DMS79 (cell line): ENCODE data around the gene RELT.

Experiments used
- DNase-seq: peaks from one replicate; lab custom pipeline; 2025; lab: John Stamatoyannopoulos, UW

The RELT gene, protein sequence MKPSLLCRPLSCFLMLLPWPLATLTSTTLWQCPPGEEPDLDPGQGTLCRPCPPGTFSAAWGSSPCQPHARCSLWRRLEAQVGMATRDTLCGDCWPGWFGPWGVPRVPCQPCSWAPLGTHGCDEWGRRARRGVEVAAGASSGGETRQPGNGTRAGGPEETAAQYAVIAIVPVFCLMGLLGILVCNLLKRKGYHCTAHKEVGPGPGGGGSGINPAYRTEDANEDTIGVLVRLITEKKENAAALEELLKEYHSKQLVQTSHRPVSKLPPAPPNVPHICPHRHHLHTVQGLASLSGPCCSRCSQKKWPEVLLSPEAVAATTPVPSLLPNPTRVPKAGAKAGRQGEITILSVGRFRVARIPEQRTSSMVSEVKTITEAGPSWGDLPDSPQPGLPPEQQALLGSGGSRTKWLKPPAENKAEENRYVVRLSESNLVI

DNA sequence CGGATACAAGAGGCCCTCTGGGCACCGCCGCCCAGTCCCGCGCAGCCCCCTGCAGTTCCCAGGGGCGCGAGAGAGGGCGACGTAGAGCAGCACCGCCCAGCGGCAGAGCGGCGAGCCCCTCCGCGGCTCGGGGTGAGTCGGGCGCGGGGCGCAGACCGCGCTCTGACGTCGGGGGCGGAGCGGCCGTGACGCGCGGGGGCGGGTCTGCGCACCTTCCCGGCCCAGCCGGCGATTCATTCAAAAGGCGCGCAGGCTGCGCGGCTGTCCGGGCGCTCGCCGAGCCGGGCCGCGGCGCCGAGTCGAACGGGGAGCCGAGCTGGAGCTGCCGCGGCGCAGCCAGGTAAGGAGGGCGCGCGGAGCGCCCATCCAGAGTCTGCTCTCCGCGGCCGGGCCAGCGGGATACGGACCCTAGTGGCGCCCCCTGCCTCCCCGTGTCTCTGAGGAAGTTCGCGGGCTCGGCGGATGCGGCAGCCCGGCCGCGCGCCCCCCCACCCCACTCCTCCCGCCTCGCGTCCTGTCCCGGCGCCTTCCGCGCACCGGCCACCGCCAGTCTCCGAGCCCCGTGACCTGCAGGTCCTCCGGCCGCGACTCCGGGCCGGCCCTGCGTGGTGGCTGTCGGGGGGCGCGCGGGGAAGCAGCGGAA, at the start of gene RELT:
Gene RELT (plus strand): TSS at position 240 of the 643 bp plus-strand sequence. CDS start 12,738 bp downstream, outside the sequence.
- peak; percentile 69 for DNase-seq

DNA sequence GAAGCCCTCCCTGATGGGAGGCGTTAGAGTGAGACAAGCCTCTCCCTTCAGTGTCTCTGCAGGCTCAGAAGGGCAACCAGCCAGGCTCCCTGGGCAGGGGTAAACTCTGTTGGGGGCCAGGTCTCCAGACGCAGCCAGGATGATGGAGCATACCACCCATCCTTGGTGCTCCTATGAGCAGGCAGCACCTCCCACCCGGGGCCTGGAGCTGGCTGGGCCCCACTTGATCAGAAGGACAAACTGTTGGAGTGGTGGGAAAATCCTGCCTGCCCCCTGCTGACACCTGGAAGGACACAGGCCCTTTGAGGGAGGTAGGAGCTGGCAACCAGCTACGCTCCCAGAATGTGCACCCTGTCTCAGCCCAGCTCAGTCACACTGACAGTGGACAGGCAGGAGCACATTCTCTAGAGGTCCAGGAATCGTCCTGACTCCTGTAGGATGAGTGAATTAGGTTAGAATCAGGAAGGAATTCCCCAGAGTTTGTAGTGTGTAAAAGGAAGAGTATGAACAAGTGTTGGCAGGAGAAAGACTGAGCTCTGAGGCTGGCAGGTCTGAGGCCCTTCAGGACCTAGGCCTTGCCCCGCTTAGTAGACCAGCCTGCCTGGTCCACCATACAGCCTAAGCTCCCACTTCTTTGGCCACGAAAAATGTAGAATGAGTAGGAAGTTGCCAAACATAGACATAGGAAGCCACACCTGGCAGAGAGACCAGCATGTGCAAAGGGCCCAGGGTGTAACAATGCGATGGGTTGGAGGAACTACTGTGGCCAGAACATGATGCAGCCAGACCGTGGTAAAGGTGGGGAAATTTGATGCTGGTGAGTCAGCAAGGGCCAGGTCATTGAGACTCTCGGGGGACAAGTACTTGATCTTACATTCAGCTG, 49.0 kb upstream of the RELT start:
- DNase-seq = no peak

DNA sequence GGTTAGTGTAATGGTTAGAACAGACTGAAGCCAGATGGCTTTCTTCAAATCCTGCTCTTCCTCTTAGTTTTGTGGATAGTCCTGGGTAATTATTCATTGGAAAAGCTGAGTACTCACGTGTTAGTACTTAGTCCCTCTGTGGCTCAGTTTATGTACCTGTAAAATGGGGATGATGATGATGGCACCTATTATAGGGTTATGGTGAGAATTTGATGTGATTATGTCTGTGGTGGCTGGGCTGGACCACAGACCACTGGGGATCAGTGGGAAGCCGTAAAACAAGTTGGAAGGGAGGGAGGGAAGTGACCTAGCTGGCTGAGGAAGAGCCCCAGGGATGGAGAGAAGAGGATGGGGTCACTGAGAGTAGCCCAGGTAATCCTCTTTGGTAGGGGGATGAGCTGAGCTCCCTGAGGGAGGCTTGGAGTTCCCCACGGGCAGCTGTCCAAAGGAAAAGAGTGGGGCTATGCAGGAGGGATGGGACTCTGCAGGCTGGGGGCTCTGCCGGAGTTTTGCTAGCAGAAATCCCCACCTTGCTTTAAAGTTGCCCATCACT, 48.3 kb upstream of the RELT start:
- no peak for DNase-seq

DNA sequence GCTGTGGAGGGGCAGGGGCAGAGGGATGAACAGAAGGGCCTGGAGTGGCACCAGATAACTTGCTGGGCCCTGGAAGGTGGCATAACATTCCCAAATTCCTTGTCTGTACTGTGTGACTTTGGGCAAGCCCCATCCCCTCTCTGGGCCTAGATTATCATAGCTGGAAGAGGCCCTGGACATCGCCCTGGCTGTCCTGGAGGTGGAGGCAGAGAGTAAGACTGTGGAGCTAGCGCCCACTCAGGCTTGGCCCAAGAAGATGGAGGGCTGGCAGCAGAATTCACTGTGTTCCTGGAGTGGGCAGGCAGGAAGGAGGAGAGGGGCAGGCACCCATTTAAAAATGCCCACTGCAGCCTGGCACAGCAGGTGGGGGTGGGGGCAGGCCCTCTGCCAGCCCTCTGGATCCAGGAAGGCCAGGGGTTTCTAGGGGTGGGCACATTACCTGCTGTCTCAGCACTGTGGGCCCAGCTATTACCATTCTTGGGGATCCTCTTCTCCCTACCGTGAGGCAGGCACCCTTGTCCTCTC, 45.6 kb upstream of the RELT start:
- no peak for DNase-seq

DNA sequence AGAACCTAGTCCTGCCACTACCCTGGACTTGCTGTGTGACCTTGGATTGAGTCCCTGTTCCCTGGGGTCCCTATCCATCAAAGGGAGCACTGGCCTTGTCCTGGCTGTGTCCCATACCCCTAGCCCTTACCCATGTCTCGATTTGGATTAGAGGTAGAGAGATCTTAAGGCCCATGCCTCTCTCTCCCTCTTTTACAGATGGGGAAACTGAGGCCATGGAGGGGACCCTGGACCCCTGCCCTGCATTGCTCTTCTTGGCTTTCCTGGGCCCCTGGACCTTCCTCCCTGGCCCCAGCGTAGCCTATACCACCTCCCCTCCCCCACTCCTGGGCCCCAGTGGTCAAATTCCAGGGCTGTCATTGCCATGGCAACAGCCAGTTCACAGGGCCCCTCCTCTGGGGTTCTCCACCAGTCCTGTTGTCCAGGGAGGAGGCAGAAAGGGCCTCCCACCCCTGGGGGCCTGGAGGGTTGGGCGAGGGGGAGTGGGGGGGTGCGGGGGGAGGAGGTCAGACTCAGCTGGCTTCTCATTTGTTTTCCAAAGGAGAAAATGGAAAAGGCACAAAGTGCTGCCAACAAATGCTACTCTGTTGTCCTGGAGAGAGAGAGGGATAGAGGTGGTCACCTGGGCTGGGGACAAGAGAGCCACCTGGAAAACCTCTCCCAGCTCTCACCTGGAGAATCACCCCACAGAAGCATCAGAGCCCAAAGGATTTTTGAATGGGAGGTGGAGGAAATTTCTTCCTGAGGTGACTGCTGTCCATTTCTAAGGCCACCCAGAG, 44.9 kb upstream of the RELT start:
- DNase-seq = no peak

DNA sequence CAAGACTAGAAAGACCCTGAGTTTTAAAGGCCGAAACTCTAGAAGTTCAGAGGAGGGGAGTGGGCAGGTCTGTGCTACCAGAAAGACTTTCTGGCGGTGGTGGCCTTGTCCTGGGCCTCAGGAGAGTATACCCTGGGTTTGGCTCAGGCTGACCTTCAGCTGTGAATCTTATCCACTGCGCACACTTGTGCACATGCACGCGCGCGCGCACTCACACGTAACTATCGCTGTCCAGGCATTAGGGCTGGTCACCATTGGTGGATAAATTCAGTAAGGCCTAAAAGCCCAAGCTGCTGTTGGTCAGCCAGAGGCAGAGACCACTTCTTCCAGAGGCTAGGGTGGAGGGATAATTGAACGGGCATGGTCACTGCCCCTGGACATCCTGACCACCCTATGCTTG, 43.0 kb upstream of the RELT start:
- DNase-seq = no peak

DNA sequence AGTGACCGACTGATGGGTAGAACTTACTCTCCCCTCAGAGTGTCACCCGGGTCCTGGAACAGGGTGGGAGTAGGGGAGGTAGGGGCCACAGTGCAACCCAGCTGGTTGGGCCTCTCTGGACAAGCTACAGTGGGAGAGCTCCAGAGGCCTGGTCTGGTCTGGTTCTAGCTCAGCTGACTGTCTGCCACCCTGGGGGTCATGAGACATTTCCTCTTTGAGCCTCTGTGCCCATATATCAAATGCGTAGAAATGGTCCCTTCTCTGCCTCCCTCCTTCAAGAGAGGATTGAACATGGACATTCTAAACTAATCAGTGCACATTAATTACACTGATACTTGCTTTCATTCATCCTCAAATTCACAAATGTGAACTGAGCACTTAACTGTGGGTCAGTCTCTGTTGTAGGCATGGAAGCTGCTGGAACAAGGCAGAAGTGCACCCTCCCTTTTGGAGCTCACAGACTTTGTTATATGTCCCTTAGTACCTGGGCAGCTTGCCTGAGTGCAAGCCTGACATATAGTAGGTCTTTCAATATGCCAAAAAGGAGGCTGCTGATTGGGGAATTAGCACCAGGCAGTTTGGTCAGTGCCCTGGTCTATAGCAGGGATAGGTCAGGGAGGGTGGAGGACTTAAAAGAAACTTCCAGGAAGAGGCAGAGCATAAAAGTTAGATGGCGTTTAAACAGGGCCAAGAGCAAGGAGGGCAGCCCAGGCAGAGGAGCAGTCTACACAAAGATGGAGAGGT, 42.4 kb upstream of the RELT start:
- DNase-seq = no peak

DNA sequence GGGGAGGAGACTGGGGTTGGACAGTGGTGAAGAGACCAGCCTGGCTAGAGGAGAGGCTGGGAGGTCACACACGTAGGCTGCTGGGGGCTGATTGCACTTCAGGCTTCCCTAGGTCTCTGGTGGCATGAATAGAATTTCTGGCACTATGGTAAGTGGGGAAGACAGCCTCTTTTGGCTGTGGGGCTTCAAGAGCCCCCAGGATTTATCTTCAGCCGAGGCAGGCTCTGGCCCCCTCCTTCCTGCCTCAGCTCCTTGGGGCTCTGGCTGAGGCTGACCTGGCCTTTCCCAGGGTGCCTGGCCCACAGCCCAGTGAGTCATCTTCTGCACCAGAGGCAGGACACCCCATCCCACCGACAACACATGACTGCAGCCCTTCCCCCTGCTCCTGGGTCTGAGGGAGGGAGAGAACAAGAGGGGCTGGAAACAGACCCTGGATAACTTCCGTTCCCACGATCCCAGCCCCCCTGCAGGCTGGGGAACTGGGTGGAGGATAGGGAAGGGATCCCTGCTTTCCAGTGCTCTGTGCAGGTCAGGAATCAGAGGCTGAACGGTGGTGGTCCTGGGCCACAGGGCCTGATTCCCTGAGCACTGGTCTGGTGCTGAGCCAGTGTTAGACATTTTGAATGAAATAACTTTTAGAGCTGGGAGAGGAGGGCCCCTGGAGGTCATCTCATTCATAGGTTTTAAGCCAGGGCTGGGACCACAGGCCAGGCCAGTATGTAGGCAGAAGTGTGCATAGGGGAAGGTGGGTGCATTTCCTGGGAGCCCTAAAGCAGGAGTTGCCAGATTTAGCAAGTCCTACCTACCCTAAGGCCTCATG, 41.6 kb upstream of the RELT start:
- DNase-seq = no peak

DNA sequence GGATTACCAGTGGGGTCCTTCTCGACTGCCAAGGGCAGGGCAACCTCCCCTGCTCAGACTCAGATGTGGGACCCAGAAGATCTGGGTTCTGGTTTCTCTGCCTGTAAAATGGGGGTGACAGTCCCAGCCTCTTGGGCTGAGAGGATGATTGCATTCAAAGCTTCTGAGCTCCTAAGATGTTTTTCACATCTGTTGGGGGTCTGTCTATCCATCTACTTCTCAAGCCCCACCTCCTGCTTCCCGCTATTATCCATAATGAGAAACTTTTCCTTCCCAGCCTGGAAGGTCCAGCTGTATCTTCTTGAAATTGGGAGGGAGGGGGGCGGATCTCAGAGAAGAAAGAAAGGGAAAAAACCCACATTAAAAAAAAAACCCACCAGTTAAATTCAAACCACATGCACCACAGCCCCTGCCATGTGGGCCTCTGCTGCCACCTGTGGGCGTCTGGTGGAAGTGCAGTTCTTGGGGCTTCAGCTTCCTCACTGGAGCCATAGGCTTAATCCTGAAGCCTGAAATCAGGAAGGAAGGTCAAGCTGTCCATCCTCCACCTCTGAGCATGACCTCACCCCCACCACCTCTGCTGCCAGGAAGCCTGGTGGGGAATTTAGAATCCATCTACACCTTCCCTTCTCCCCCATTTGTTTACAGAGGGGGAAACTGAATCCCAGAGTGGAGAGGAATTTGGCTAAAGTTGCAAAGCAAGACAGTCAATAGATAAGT, 40.8 kb upstream of the RELT start:
- peak; percentile 62 for DNase-seq

DNA sequence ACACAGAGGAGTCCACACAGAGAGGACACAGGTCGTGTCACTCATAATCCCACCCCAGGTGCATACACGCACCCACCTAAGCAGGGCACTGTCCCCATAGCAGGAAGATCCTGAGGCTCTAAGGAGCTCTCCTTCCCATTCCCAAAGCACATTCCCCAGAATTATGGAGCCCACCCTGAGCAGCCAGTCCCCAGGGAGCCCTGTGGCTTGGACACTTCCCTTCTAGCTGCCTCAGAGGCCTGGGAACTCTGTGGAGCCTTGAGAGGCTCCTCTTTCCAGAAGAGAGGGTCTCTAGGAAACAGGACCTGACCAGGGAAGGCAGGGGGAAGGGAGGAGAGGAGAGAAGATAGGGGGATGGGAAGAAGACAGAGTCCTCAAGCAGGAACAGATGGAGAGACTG, 38.4 kb upstream of the RELT start:
- DNase-seq = no peak

DNA sequence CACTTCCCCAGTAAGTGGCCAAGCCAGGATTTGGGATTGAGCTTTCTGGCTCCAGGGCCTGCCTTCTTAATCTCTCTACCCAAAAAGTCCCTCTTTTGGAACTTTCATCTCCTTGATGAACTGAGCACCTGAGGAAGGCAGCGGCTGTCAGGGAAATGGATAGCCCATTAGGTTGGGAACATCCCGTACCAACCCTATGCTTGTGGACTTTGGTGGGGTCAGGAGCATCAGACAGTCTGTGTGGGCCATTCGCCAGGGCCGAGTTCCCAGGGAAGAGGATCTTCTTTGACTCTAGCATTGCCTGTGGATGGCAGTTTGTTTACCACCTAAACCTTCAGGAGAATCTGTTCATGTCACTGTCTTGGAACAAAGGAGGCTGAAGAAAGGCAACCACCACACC, 37.9 kb upstream of the RELT start:
- no peak for DNase-seq

DNA sequence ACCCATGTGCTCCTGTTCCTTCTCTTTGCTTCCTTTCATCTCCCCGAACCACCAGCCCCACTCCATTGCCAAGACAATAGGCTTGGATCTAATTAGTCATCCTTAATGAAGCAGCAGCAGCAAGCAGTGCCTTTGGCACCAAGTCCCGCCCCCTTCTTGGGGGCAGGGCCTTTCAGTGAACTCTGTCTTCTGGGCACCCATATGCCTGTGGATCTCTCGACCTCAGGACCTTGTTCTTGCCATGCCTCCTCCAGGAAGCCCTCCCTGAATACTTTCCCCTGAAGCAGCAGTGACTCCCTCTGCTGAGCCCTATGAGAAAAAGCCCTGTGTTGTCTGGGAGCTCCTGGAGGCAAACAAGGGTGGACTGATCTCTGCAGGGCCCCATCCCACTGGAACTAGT, 36.0 kb upstream of the RELT start:
- DNase-seq = no peak

DNA sequence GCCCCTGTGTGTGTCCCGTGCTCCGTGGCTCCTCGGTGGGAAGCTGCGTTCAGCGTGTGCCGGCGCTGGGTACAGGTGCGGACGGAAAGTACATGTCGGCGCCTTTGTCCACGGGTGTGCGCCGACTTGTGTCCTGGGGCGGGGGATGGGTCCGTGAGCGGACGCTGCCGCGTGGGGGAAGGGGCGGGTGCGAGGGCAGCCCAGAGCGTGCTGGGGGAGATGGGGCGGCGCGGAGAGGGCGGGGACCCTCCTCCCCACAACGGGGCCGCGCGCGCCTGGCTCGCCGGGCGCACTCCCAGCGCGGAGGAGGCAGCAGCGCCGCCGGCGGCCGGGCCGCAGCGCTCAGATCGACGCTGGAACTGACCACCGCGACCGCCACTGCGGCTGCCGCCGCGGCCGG, 33.6 kb upstream of the RELT start:
- DNase-seq = no peak

DNA sequence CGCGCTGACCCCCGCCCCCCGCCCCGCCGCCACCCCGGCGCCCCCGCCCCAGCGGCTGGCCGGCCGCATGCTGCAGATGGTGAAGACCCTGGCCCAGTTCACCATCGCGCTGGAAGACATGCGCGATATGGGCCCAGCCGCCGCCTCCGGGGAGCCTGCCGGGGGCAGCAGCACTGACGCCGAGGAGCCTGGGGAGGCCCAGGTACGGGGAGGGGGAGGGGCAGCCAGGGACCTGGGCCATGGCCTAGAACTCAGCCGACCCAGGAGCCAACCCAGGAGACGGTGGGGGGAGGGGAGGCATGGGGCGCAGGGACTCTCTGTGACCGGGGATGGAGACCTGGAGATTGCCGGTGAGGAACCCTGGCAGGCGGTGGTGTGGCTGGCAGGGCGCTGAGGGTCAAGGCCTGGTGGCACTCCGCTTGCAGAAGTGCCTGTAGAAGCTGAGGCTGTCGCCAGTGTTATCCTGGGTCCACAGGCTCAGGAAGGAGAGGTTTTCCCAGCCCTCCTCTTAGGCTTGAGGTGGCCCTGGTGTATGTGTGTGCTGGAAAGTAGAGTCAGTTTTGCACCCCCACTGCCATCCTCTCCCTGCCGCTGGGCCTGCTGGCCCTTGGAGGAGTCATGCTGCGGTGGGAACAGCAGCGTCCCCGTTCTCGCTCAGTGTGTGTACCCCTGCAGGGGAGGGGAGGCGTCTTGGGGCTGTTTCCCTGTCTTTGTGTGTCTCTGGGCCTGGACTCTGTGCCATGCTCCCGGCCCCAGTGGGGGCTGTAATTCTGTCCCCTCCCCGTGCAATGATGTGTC, 32.9 kb upstream of the RELT start:
- no peak for DNase-seq

DNA sequence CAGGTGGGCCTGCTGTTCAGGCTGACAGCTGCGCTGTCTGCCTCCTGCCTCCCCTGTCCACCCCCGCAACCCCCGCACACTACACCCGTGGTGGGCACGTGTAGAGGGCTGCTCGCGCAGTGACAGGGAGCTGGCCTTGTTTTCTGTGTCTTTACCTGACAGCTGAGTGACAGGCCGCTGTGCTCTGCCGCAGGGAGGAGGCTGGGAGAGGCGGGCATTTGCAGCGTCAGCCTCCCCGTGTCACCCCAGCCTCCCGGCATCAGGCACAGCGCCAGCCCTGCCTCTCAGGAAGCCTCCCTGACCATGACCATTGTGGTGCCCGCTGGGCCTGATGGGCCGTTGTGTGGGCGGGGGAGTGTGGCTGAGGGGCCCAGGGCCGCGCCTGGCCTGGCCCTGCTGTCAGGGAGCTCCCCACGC, 32.0 kb upstream of the RELT start:
- no peak for DNase-seq

DNA sequence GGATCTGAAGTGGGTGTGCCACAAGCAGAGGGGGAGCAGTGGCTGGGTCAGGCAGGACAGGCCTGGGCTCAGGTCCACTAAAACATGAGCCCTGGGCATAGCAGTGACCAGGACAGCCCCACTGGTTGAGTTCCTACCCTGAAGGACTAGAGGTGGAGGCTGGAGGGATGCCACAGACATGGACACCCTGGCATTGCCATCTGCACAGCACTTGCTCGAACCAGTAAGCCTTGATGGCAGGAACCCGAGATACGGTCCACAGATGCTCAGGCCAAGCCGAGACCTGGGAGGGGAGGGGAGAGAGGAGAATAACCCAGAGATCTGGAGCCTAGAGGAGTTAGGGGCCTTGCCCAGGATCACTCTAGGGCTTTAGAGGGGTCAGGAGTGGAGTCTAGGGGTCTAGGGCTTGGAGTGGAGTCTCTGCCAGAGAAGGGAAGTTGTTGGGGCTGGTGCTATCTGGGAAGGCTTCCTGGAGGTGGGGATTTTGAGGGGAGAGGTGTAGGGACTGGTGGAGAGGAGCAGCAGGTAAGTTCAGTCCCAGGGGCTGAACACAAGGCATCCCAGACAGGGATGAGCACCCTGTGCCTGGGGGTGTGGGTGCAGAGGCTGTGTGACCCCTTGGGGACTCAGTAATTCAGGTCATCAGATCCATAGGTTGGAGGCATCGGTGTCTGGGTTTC, 30.6 kb upstream of the RELT start:
- DNase-seq = no peak

DNA sequence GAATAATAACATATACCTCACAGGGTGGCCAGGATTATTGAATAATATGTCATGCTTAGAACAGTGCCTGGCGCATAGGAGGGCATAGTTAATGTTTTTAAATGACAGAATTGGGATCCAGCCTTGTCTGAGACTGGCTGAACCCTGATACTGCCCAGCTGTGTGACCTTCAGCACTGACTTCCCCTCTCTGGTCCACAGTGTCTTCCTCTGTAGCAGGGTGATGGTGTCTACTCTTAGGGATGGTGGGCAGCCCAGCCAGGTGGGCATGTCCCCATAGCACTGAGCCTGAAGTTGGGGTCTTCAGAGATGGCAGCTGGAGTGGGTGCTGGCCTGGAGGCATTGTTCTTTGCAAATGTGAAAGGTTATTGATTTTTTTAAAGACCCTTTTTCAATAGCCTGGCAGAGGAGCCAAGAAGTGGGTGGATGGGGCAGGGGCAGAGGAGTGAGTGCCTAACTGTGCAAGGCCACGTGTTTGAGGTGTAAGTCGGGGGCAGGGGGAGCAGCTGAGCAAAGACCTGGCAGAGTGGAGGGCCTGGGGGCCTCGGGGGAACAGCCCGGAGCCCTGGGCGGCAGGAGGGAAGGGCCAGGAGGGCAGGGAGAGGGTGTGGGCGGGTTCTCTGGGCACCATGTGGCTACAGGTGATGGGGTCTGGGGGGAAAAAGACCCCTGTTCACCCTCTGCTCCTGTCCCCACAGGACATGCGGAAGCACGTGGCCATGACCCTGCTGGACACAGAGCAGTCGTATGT, 29.8 kb upstream of the RELT start:
- DNase-seq = no peak
